Astrocyte of the hippocampus (primary cell): Measurements from ENCODE around the gene PARP3.
"Not testable (repeated sequence)": the region's sequence is repeated elsewhere in the genome, so short reads cannot be mapped to it uniquely, and the experiment has no call there.

ENCODE experiments used
- DNase-seq: peaks from one replicate; pipeline ENCODE4 v3.0.0; 2011; ENCODE audit warnings: low read depth, low spot score

Gene PARP3

GRCh38 chr3:51985063-51985462, 42.9 kb downstream of the PARP3 start:
- no peak for DNase-seq

- DNase-seq = no peak
Observed at GRCh38 chr3:51986010-51986947, 44.1 kb downstream of the PARP3 start.

- no peak for DNase-seq
Observed at GRCh38 chr3:51987568-51987967, 45.4 kb downstream of the PARP3 start.

GRCh38 chr3:51988286-51989146, 46.4 kb downstream of the PARP3 start:
- DNase-seq = no peak

- not testable (repeated sequence) for DNase-seq
Observed at GRCh38 chr3:51990501-51990971, 48.4 kb downstream of the PARP3 start.

- DNase-seq = no peak
Observed at GRCh38 chr3:51992017-51992682, 50.0 kb downstream of the PARP3 start.

- DNase-seq = not testable (repeated sequence)
Observed at GRCh38 chr3:51993657-51994056, 51.5 kb downstream of the PARP3 start.

GRCh38 chr3:51994530-51994929, 52.4 kb downstream of the PARP3 start:
- DNase-seq = no peak

- DNase-seq = peak; percentile 97
Observed at GRCh38 chr3:51995346-51996163, 53.4 kb downstream of the PARP3 start, which contains the start of gene RPL29. RPL29 (minus strand) TSS chr3:51995895; CDS start chr3:51995461, 434 bp downstream.

GRCh38 chr3:51997172-51997571, 55.0 kb downstream of the PARP3 start:
- DNase-seq = no peak

GRCh38 chr3:51997935-51998596, 55.9 kb downstream of the PARP3 start:
- DNase-seq = peak; percentile 58
